ENCODE measurements around the gene CIT.
"Not testable (repeated sequence)": the region's sequence is repeated elsewhere in the genome, so short reads cannot be mapped to it uniquely, and the experiment has no call there.

Gene CIT

GRCh38 chr12:119730381-119730780 is 146.7 kb downstream of the CIT start:
- no peak for DNase-seq

GRCh38 chr12:119729871-119730270 is 147.2 kb downstream of the CIT start:
- no peak for DNase-seq

GRCh38 chr12:119728444-119728745 is 148.7 kb downstream of the CIT start:
- no peak for DNase-seq

- DNase-seq = no peak
These were observed 149.3 kb downstream of the CIT start for GRCh38 chr12:119727600-119728443.

- DNase-seq = no peak
These were observed 151.6 kb downstream of the CIT start for GRCh38 chr12:119725523-119725922.

- no peak for DNase-seq
These were observed 155.8 kb downstream of the CIT start for GRCh38 chr12:119721306-119721705.

GRCh38 chr12:119720349-119720748 is 156.8 kb downstream of the CIT start:
- DNase-seq = no peak

GRCh38 chr12:119718141-119718540 is 159.0 kb downstream of the CIT start:
- DNase-seq = no peak

GRCh38 chr12:119715268-119715620 is 161.9 kb downstream of the CIT start:
- no peak for DNase-seq

- no peak for DNase-seq
These were observed 162.4 kb downstream of the CIT start for GRCh38 chr12:119714614-119715267.

GRCh38 chr12:119713551-119714031 is 163.5 kb downstream of the CIT start:
- DNase-seq = no peak

GRCh38 chr12:119712721-119713120 is 164.4 kb downstream of the CIT start:
- no peak for DNase-seq

GRCh38 chr12:119711693-119712092 is 165.4 kb downstream of the CIT start:
- no peak for DNase-seq

- DNase-seq = no peak
These were observed 166.1 kb downstream of the CIT start for GRCh38 chr12:119710965-119711551.

- DNase-seq = no peak
These were observed 166.7 kb downstream of the CIT start for GRCh38 chr12:119710374-119710964.

GRCh38 chr12:119706427-119706826 is 170.7 kb downstream of the CIT start:
- DNase-seq = not testable (repeated sequence)

- no peak for DNase-seq
These were observed 171.9 kb downstream of the CIT start for GRCh38 chr12:119705182-119705581.

GRCh38 chr12:119704065-119704747 is 172.9 kb downstream of the CIT start:
- no peak for DNase-seq

GRCh38 chr12:119700078-119700477 is 177.0 kb downstream of the CIT start:
- DNase-seq = no peak

- no peak for DNase-seq
These were observed 177.8 kb downstream of the CIT start for GRCh38 chr12:119699199-119699760.

GRCh38 chr12:119696943-119697342 is 180.2 kb downstream of the CIT start:
- no peak for DNase-seq

GRCh38 chr12:119695034-119695433 is 182.1 kb downstream of the CIT start:
- DNase-seq = no peak

- no peak for DNase-seq
These were observed 183.0 kb downstream of the CIT start for GRCh38 chr12:119694111-119694510.
